ENCODE results near the gene IL1R1. TPM values are rescaled to one million over a fixed set of nuclear protein-coding genes. Genes with fewer than 3 reads are reported as not detected.

IL1R1 gene
- total and polyA plus RNA-seq, 10 of the 15 experiments (the other 5 are each of a cell fraction or from before 2014, with no cell fraction given), result 0.17 to 13.2 (median 0.53) TPM

GRCh38 chr2:102197389-102198137, 55.0 kb downstream of the IL1R1 start:
- in situ Hi-C loops (cut with MboI) (no loop called here), intact Hi-C loops (cut with micrococcal nuclease; ENCODE audit: unreplicated experiment) (no loop called here)
- DNase-seq (ENCODE audit: low read depth, low spot score) (no peak), ATAC-seq (no peak), FAIRE-seq (no peak)
- TF ChIP-seq RUNX3 (IDR thresholded peaks at IDR 0.05; ENCODE audit: low read length), result no peak
- TF ChIP-seq, protein P1, sequence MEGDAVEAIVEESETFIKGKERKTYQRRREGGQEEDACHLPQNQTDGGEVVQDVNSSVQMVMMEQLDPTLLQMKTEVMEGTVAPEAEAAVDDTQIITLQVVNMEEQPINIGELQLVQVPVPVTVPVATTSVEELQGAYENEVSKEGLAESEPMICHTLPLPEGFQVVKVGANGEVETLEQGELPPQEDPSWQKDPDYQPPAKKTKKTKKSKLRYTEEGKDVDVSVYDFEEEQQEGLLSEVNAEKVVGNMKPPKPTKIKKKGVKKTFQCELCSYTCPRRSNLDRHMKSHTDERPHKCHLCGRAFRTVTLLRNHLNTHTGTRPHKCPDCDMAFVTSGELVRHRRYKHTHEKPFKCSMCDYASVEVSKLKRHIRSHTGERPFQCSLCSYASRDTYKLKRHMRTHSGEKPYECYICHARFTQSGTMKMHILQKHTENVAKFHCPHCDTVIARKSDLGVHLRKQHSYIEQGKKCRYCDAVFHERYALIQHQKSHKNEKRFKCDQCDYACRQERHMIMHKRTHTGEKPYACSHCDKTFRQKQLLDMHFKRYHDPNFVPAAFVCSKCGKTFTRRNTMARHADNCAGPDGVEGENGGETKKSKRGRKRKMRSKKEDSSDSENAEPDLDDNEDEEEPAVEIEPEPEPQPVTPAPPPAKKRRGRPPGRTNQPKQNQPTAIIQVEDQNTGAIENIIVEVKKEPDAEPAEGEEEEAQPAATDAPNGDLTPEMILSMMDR (IDR thresholded peaks at IDR 0.05 in 2 of 3, conservative IDR thresholded peaks at IDR 0.05 in 1 of 3; ENCODE audit: control insufficient read depth in 2 of 3, extremely low read depth in 1 of 3, insufficient read depth in 1 of 3, low read depth in 3 of 3, low read length in 3 of 3), result no peak
- TF ChIP-seq GABPA (IDR thresholded peaks at IDR 0.05; ENCODE audit: low read depth), result no peak
- no peak for TF ChIP-seq MYB (IDR thresholded peaks at IDR 0.05; ENCODE audit: borderline replicate concordance, low read depth, low read length)
- TF ChIP-seq BRCA1 (IDR thresholded peaks at IDR 0.05; ENCODE audit: low read depth, low read length), result no peak
- H3K36me3 ChIP-seq (ENCODE audit: control insufficient read depth in 2 of 2, insufficient read depth in 2 of 2, low read length in 1 of 2), result no peaks in the 10 kb centered on the region
- no TSS peak for BruUV-seq (replicated peaks)
- H3K79me2 ChIP-seq (ENCODE audit: control insufficient read depth, insufficient read depth, low read length), result no peaks in the 10 kb centered on the region
- H3K27ac ChIP-seq (ENCODE audit: control insufficient read depth, insufficient read depth), result no peak overlapping the region
- CTCF ChIA-PET, result interaction anchor here (0.6 to 1.6 kb wide), 2 partner anchors 43 to 94 kb away, joined by 3 to 5 read pairs; no protein-coding TSS in a partner anchor
- H3K4me2 ChIP-seq (ENCODE audit: control insufficient read depth, insufficient read depth), result no peak overlapping the region
- no peaks in the 10 kb centered on the region; the same call in 2 of the 3 replicates for H3K9me3 ChIP-seq (replicated peaks; ENCODE audit: control insufficient read depth, insufficient read depth, low read length)
- H2AFZ ChIP-seq (ENCODE audit: control insufficient read depth, low read depth, low read length), result no peak overlapping the region
- no peaks in the 10 kb centered on the region for H4K20me1 ChIP-seq (ENCODE audit: control insufficient read depth, insufficient read depth)
- no peaks in the 10 kb centered on the region for H3K27me3 ChIP-seq (replicated peaks in 1 of 2; ENCODE audit: control insufficient read depth in 2 of 2, insufficient read depth in 2 of 2, low read length in 1 of 2)
- SMC1A ChIA-PET (ENCODE audit: uncharacterized antibody, unreplicated experiment), result interaction anchor here (1.0 kb wide), 1 partner anchor 10 kb away, joined by 4 read pairs; no protein-coding TSS in a partner anchor
- no peaks in the 10 kb centered on the region for H3K4me1 ChIP-seq (ENCODE audit: control insufficient read depth, insufficient read depth, low read length)
- RAD21 ChIA-PET (ENCODE audit: unreplicated experiment), result no interaction called here
- H3K9ac ChIP-seq (ENCODE audit: control insufficient read depth, insufficient read depth, low read length), result no peak overlapping the region
- no peak overlapping the region for H3K4me3 ChIP-seq
- POLR2A ChIA-PET, result interaction anchor here (1.0 kb wide), 1 partner anchor 43 kb away, joined by 3 read pairs; no protein-coding TSS in a partner anchor
- 10% methylated on average over 5 of the region's 5 CpGs for WGBS (ENCODE audit: insufficient coverage, insufficient replicate concordance, low lambda C conversion rate, missing lambda C conversion rate)
